SK-N-SH (cell line): Measurements from ENCODE around the gene MYOM3. TPM values are rescaled to one million over a fixed set of nuclear protein-coding genes. Genes with fewer than 3 reads are reported as not detected.

ENCODE experiments used
- CTCF ChIA-PET: fragments of 300-600, 350-600 bp; formaldehyde crosslinking; extraction: SDS; loops from one replicate; lab custom pipeline; 2021; lab: Yijun Ruan, JAX
- POLR2A ChIA-PET: fragments of 350-600 bp; sonication (Branson Sonifier 250); formaldehyde crosslinking; extraction: SDS; loops from one replicate; lab custom pipeline; 2020; ENCODE audit warnings: antibody characterized with exemption, inconsistent platforms; lab: Yijun Ruan, JAX
- DNase-seq: peaks from one replicate; pipeline ENCODE4 v3.0.0; 2012
- H2AFZ ChIP-seq: fragments of 200-600 bp; sonication (generic); 2 replicates; pipeline ENCODE4 v1.8.1; 2016; ENCODE audit warnings: antibody characterized with exemption, mild to moderate bottlenecking, low read depth
- H3F3A ChIP-seq: fragments of 200-600 bp; sonication (generic); replicated peaks from 2 replicates; pipeline ENCODE3; 2016; ENCODE audit warnings: antibody characterized with exemption, mild to moderate bottlenecking; ENCODE audit not compliant: insufficient read depth
- H3K27ac ChIP-seq, 2 experiments: fragments of 200-500 bp in 1 of 2; fragments of 200-600 bp in 1 of 2; sonication (Bioruptor generic) in 1 of 2; sonication (generic), shearing (Covaris generic) in 1 of 2; 2 replicates each; pipeline versions ENCODE4 v1.5.1 to v1.6.1; 2014 to 2016; ENCODE audit warnings: low read depth in 2 of 2, inconsistent platforms in 1 of 2, low read length in 1 of 2, mild to moderate bottlenecking in 1 of 2, mixed read lengths in 1 of 2
- H3K27me3 ChIP-seq: fragments of 200-600 bp; sonication (generic), shearing (Covaris generic); 2 replicates; pipeline ENCODE4 v1.6.1; 2016; ENCODE audit warnings: mixed run types; ENCODE audit not compliant: insufficient read depth
- H3K36me3 ChIP-seq, 2 experiments: fragments of 200-500 bp in 1 of 2; fragments of 200-600 bp in 1 of 2; sonication (Bioruptor generic) in 1 of 2; sonication (generic) in 1 of 2; replicated peaks in 1 of 2; 2 replicates each; pipeline versions ENCODE3 to v1.5.1; 2014 to 2016; ENCODE audit warnings: low read length in 1 of 2, mild to moderate bottlenecking in 1 of 2; ENCODE audit not compliant: insufficient read depth in 2 of 2, control insufficient read depth in 1 of 2
- H3K4me1 ChIP-seq, 2 experiments: fragments of 200-500 bp in 1 of 2; fragments of 200-600 bp in 1 of 2; sonication (Bioruptor generic) in 1 of 2; sonication (generic), shearing (Covaris generic) in 1 of 2; 2 replicates each; pipeline versions ENCODE4 v1.5.1 to v1.6.1; 2014 to 2016; ENCODE audit warnings: low read depth in 1 of 2, low read length in 1 of 2, mixed run types in 1 of 2; ENCODE audit not compliant: insufficient read depth in 2 of 2, control insufficient read depth in 1 of 2
- H3K4me2 ChIP-seq: fragments of 200-600 bp; sonication (generic), shearing (Covaris generic); 2 replicates; pipeline ENCODE4 v1.6.1; 2017; ENCODE audit warnings: mixed run types
- H3K4me3 ChIP-seq, 2 experiments: fragments of 200-500 bp in 1 of 2; fragments of 200-600 bp in 1 of 2; sonication (Bioruptor generic) in 1 of 2; sonication (generic), shearing (Covaris generic) in 1 of 2; 2 replicates each; pipeline versions ENCODE4 v1.5.1 to v1.8.1; 2014 to 2016; ENCODE audit warnings: low read depth in 2 of 2, inconsistent platforms in 1 of 2, low read length in 1 of 2, mild to moderate bottlenecking in 1 of 2, mixed read lengths in 1 of 2, moderate library complexity in 1 of 2
- H3K79me2 ChIP-seq: fragments of 200-600 bp; sonication (generic); 2 replicates; pipeline ENCODE4 v1.8.1; 2017; ENCODE audit warnings: mild to moderate bottlenecking; ENCODE audit not compliant: insufficient read depth
- H3K9ac ChIP-seq: fragments of 200-600 bp; sonication (generic); 2 replicates; pipeline ENCODE4 v1.6.1; 2017; ENCODE audit warnings: mixed run types
- H3K9me2 ChIP-seq: fragments of 200-600 bp; sonication (generic); 2 replicates; pipeline ENCODE4 v1.6.1; 2017; ENCODE audit warnings: mixed run types
- H3K9me3 ChIP-seq: fragments of 200-600 bp; sonication (generic); 2 replicates; pipeline ENCODE4 v1.6.1; 2017; ENCODE audit warnings: mixed run types, mild to moderate bottlenecking, moderate library complexity
- H4K20me1 ChIP-seq: fragments of 200-600 bp; sonication (generic); 2 replicates; pipeline ENCODE4 v1.6.1; 2017; ENCODE audit warnings: mild to moderate bottlenecking, mixed run types; ENCODE audit not compliant: insufficient read depth
- CHD2 ChIP-seq: fragments of 150-350 bp; IDR thresholded peaks from 2 replicates; pipeline ENCODE4 v1.6.1; 2018; ENCODE audit warnings: low read length; ENCODE audit not compliant: partially characterized antibody
- ELF1 ChIP-seq: IDR thresholded peaks from 2 replicates; pipeline ENCODE4 v1.4.0; 2012
- EP300 ChIP-seq, 2 experiments: IDR thresholded peaks; 2 replicates each; pipeline versions ENCODE4 v1.4.0 to v1.6.1; 2012; ENCODE audit warnings: borderline replicate concordance in 1 of 2, low read depth in 1 of 2, low read length in 1 of 2
- FOSL2 ChIP-seq: IDR thresholded peaks from 2 replicates; pipeline ENCODE4 v1.4.0; 2012; ENCODE audit warnings: low read depth, mild to moderate bottlenecking, moderate library complexity, borderline replicate concordance
- FOXM1 ChIP-seq: IDR thresholded peaks from 2 replicates; pipeline ENCODE4 v1.4.0; 2012; ENCODE audit warnings: low read depth, mild to moderate bottlenecking
- GABPA ChIP-seq: IDR thresholded peaks from 2 replicates; pipeline ENCODE4 v1.4.0; 2012; ENCODE audit warnings: low read depth, mild to moderate bottlenecking
- GATA2 ChIP-seq: sonication (generic); formaldehyde crosslinking; IDR thresholded peaks from 2 replicates; pipeline ENCODE4 v1.5.0; 2020; ENCODE audit warnings: mild to moderate bottlenecking, missing genetic modification reagents
- JUND ChIP-seq: IDR thresholded peaks from 2 replicates; pipeline ENCODE4 v1.4.0; 2012
- MEF2A ChIP-seq: IDR thresholded peaks from 2 replicates; pipeline ENCODE4 v1.4.0; 2012; ENCODE audit warnings: low read depth, borderline replicate concordance
- NFIC ChIP-seq: IDR thresholded peaks from 2 replicates; pipeline ENCODE4 v1.4.0; 2012; ENCODE audit warnings: borderline replicate concordance
- NRF1 ChIP-seq: IDR thresholded peaks from 2 replicates; pipeline ENCODE4 v1.6.1; 2012; ENCODE audit warnings: low read depth, mild to moderate bottlenecking, low read length
- POLR2AphosphoS5 ChIP-seq: IDR thresholded peaks from 2 replicates; pipeline ENCODE4 v1.6.1; 2012; ENCODE audit warnings: low read depth, low read length
- RFX5 ChIP-seq: IDR thresholded peaks from 2 replicates; pipeline ENCODE4 v1.6.1; 2012; ENCODE audit warnings: mild to moderate bottlenecking, improper control_type of control experiment, low read length
- RXRA ChIP-seq: IDR thresholded peaks from 2 replicates; pipeline ENCODE4 v1.4.0; 2012; ENCODE audit warnings: low read depth, mild to moderate bottlenecking, borderline replicate concordance
- SIN3A ChIP-seq: IDR thresholded peaks from 2 replicates; pipeline ENCODE4 v1.6.1; 2012; ENCODE audit warnings: low read depth, mild to moderate bottlenecking, low read length, moderate library complexity, borderline replicate concordance
- SMC3 ChIP-seq: IDR thresholded peaks from 2 replicates; pipeline ENCODE4 v1.6.1; 2012; ENCODE audit warnings: low read depth, low read length, improper control_type of control experiment
- TCF12 ChIP-seq: IDR thresholded peaks from 2 replicates; pipeline ENCODE4 v1.4.0; 2012
- TEAD4 ChIP-seq: IDR thresholded peaks from 2 replicates; pipeline ENCODE4 v1.4.0; 2012; ENCODE audit warnings: mild to moderate bottlenecking, borderline replicate concordance; ENCODE audit not compliant: insufficient read depth
- WGBS: methylation state at CpG from one replicate; pipeline ENCODE4 v1.1.6; 2017; ENCODE audit warnings: low lambda C conversion rate; 5-methylcytosine and 5-hydroxymethylcytosine counted together
- polyA plus RNA-seq, 3 experiments: library from polyadenylated mRNA; depleted of rRNA; stranded (reverse); fragments of >200 nt; gene quantifications; 2 replicates each; pipeline ENCODE4 v1.2.3, GENCODE V29; 2012
- TF ChIP-seq, protein P1 (sequence below): fragments of 150-350 bp; IDR thresholded peaks from 2 replicates; pipeline ENCODE4 v1.6.1; 2016; ENCODE audit warnings: mild to moderate bottlenecking, low read depth, low read length
- TF ChIP-seq, protein P2 (sequence below): fragments of 150-350 bp; IDR thresholded peaks from 2 replicates; pipeline ENCODE4 v1.6.1; 2017; ENCODE audit warnings: antibody characterized with exemption, low read length, low read depth, borderline replicate concordance
- TF ChIP-seq, protein P3 (sequence below): IDR thresholded peaks from 2 replicates; pipeline ENCODE4; 2012

The MYOM3 gene
- polyA plus RNA-seq, 1 of the 3 experiments (the other 2 are of a cell fraction) = 0.02 TPM

DNA sequence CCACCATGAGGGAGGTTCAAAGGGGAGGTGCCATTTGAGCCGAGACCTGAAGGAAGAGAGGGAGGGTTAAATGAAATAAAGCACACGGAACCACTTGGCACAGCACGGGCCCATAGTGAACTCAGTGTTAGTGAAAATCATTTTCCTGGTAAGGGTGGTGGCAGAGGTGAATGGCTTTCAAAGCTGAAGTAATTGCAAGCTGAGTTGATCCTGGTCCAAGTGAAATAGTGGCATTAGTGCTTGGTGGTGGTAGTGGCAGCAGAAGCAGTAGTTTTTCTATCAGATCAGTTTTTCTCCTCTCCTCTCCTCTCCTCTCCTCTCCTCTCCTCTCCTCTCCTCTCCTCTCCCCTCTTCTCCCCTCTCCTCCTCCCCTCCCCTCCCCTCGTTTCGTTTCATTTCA lies 101.3 kb downstream of the MYOM3 start:
- no peak for DNase-seq
- peaks cover 10% of the 10 kb centered on the region for H3F3A ChIP-seq
- no peak overlapping the region for H2AFZ ChIP-seq
- 77% methylated on average over 5 of the region's 5 CpGs for WGBS
- no peaks in the 10 kb centered on the region for H3K36me3 ChIP-seq
- no peaks in the 10 kb centered on the region for H3K27me3 ChIP-seq
- CTCF ChIA-PET = no interaction called here
- no peak overlapping the region for H3K4me2 ChIP-seq
- POLR2A ChIA-PET = no interaction called here
- H3K27ac ChIP-seq = no peak overlapping the region
- no peak overlapping the region for H3K4me3 ChIP-seq
- H4K20me1 ChIP-seq = no peaks in the 10 kb centered on the region
- TF ChIP-seq, protein P1, sequence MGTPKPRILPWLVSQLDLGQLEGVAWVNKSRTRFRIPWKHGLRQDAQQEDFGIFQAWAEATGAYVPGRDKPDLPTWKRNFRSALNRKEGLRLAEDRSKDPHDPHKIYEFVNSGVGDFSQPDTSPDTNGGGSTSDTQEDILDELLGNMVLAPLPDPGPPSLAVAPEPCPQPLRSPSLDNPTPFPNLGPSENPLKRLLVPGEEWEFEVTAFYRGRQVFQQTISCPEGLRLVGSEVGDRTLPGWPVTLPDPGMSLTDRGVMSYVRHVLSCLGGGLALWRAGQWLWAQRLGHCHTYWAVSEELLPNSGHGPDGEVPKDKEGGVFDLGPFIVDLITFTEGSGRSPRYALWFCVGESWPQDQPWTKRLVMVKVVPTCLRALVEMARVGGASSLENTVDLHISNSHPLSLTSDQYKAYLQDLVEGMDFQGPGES = no peak
- TF ChIP-seq RFX5 (no peak), JUND (no peak), NRF1 (no peak), ELF1 (no peak), CHD2 (no peak), GATA2 (CRISPR knock-in tag) (no peak), FOXM1 (no peak), GABPA (no peak), RXRA (no peak), TEAD4 (no peak), SMC3 (no peak), FOSL2 (no peak)
- TF ChIP-seq, protein P2, sequence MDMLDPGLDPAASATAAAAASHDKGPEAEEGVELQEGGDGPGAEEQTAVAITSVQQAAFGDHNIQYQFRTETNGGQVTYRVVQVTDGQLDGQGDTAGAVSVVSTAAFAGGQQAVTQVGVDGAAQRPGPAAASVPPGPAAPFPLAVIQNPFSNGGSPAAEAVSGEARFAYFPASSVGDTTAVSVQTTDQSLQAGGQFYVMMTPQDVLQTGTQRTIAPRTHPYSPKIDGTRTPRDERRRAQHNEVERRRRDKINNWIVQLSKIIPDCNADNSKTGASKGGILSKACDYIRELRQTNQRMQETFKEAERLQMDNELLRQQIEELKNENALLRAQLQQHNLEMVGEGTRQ = no peak
- H3K79me2 ChIP-seq = no peaks in the 10 kb centered on the region
- H3K9me2 ChIP-seq = no peaks in the 10 kb centered on the region
- no peak overlapping the region for H3K9ac ChIP-seq
- peaks cover 0 to 17% of the 10 kb centered on the region in 2 experiments; a peak in 1 of 4 replicates for H3K4me1 ChIP-seq
- H3K9me3 ChIP-seq = 0 out of 2 replicates have a peak, but pooled peaks cover 6% of the 10 kb centered on the region

DNA sequence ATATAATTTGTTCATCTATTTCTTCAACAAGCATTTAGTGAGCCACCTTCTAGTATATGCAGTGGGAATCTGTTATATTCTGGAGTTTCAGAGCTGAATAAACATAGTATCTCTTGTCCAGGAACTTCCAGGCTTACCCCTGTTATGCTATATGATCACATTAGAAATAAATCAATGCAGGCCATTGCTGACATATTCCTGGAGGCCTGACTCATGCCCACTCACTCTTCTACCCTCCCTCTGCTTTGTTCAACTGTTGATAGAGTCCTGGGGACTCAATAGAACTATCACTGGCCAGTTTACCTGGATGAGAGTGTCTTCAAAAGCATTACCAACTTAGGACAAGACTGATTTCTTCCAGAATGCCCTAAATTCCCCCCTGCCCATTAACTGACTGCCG lies 102.5 kb downstream of the MYOM3 start:
- 67% methylated on average over 1 of the region's 1 CpG for WGBS
- peak overlapping the region in 1 of 2 experiments; percentile 65; a peak in 3 of 4 replicates for H3K27ac ChIP-seq
- H3K4me1 ChIP-seq = peaks cover 0 to 12% of the 10 kb centered on the region in 2 experiments; a peak in 1 of 4 replicates
- no peak overlapping the region for H2AFZ ChIP-seq
- peaks cover 10% of the 10 kb centered on the region for H3F3A ChIP-seq
- no peaks in the 10 kb centered on the region for H4K20me1 ChIP-seq
- no peak overlapping the region for H3K9ac ChIP-seq
- CTCF ChIA-PET = no interaction called here
- H3K27me3 ChIP-seq = no peaks in the 10 kb centered on the region
- POLR2A ChIA-PET = no interaction called here
- peak overlapping the region; percentile 24 for H3K4me2 ChIP-seq
- DNase-seq = no peak
- no peaks in the 10 kb centered on the region for H3K79me2 ChIP-seq
- H3K36me3 ChIP-seq = no peaks in the 10 kb centered on the region
- no peaks in the 10 kb centered on the region for H3K9me2 ChIP-seq
- H3K9me3 ChIP-seq = 0 out of 2 replicates have a peak, but pooled peaks cover 6% of the 10 kb centered on the region
- H3K4me3 ChIP-seq = no peak overlapping the region
- TF ChIP-seq MEF2A = no peak
- peak; percentile 94 for TF ChIP-seq FOSL2
- TF ChIP-seq SIN3A = 0 out of 2 replicates have a peak, but pooled peaks have one; percentile 66
- no peak for TF ChIP-seq RFX5
- peak; percentile 64; the same call in 1 of the 2 replicates for TF ChIP-seq NFIC
- TF ChIP-seq ELF1 = no peak; the same call in 1 of the 2 replicates
- no peak for TF ChIP-seq SMC3
- no peak for TF ChIP-seq POLR2AphosphoS5
- no peak for TF ChIP-seq GABPA
- peak; percentile 92 for TF ChIP-seq JUND
- TF ChIP-seq EP300 (IDR thresholded peaks at IDR 0.05; ENCODE audit: borderline replicate concordance in 1 of 2, low read depth in 1 of 2, low read length in 1 of 2) = peak in 1 of 2 experiments; percentile 36; a peak in 1 of 4 replicates
- TF ChIP-seq TCF12 = peak; percentile 71
- TF ChIP-seq, protein P3, sequence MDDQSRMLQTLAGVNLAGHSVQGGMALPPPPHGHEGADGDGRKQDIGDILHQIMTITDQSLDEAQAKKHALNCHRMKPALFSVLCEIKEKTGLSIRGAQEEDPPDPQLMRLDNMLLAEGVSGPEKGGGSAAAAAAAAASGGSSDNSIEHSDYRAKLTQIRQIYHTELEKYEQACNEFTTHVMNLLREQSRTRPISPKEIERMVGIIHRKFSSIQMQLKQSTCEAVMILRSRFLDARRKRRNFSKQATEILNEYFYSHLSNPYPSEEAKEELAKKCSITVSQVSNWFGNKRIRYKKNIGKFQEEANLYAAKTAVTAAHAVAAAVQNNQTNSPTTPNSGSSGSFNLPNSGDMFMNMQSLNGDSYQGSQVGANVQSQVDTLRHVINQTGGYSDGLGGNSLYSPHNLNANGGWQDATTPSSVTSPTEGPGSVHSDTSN = peak; percentile 96
- TF ChIP-seq, protein P2 = no peak
- 0 out of 2 replicates have a peak, but pooled peaks have one; percentile 19 for TF ChIP-seq RXRA
- TF ChIP-seq TEAD4 = peak; percentile 83
